ENCODE data around the gene ZNF672. TPM values are rescaled to one million over a fixed set of nuclear protein-coding genes. Genes with fewer than 3 reads are reported as not detected.

Gene ZNF672
- total and polyA plus RNA-seq, 4 donors = 6.4 to 28.0 (median 20.1) TPM

DNA sequence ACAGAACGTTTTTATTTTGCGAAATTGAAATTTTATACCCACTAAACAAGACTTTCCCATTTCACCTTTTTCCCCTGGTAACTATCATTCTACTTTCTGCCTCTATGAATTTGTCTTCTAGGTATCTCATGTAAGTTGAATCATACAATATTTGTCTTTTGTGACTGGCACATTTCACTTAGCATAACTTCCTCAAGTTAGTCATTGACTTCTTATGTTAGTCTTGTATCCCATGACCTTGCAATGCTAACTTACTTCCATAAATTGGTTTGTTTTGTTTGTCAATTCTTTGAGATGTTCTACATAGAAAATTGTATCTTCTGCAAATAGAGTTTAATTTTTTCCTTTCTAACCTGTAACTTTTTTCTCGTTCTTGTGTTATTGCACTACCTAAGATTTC lies 39.2 kb upstream of the ZNF672 start:
- no peak for DNase-seq (ENCODE audit: low spot score)
- Histone ChIP-seq H3K4me1 (ENCODE audit: control insufficient read depth in 4 of 4, insufficient read depth in 4 of 4, low read length in 3 of 4) (no peaks in the 10 kb centered on the region), H3K36me3 (ENCODE audit: control insufficient read depth in 4 of 4, insufficient read depth in 3 of 4, low read depth in 1 of 4, low read length in 3 of 4) (no peaks in the 10 kb centered on the region), H3K9me3 (ENCODE audit: control insufficient read depth in 4 of 4, low read length in 3 of 4) (no peaks in the 10 kb centered on the region), H3K9ac (ENCODE audit: low read depth in 1 of 2, low read length in 2 of 2) (no peak overlapping the region), H3K27ac (ENCODE audit: low read depth in 1 of 2, low read length in 2 of 2) (no peak overlapping the region), H3K4me3 (ENCODE audit: low read depth in 1 of 3, low read length in 3 of 3) (no peak overlapping the region), H3K27me3 (ENCODE audit: control insufficient read depth in 4 of 4, insufficient read depth in 4 of 4, low read length in 3 of 4) (no peaks in the 10 kb centered on the region)
- 77% methylated on average over 3 of the region's 3 CpGs for WGBS
- TF ChIP-seq FOXA2 (IDR thresholded peaks at IDR 0.05) = no peak

DNA sequence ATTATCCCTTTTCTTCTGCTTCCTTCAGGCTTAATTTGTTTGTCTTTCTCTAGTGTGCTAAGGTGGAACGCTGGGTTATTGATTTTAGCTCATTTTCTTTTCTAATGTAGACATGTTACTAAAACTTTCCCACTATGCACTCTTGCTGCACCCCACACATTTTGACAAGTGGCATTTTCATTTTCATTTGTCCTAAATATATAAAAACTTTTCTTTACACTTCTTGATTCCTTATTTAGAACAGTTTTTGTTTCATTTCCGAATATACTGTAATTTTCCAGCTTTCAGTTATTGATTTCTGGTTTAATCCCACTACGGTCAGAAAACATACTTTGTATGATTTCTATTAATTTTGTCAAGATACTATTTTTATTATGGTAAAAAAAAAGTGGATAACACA lies 37.6 kb upstream of the ZNF672 start:
- Histone ChIP-seq H3K36me3 (ENCODE audit: control insufficient read depth in 4 of 4, insufficient read depth in 3 of 4, low read depth in 1 of 4, low read length in 3 of 4) (no peaks in the 10 kb centered on the region), H3K4me3 (ENCODE audit: low read depth in 1 of 3, low read length in 3 of 3) (no peak overlapping the region), H3K27me3 (ENCODE audit: control insufficient read depth in 4 of 4, insufficient read depth in 4 of 4, low read length in 3 of 4) (no peaks in the 10 kb centered on the region), H3K9me3 (ENCODE audit: control insufficient read depth in 4 of 4, low read length in 3 of 4) (no peaks in the 10 kb centered on the region), H3K9ac (ENCODE audit: low read depth in 1 of 2, low read length in 2 of 2) (no peak overlapping the region), H3K4me1 (ENCODE audit: control insufficient read depth in 4 of 4, insufficient read depth in 4 of 4, low read length in 3 of 4) (peaks cover 0 to 12% (median 8%) of the 10 kb centered on the region in 4 donors), H3K27ac (ENCODE audit: low read depth in 1 of 2, low read length in 2 of 2) (no peak overlapping the region)
- no peak for TF ChIP-seq YY1 (IDR thresholded peaks at IDR 0.05)
- no peak for TF ChIP-seq SP1 (IDR thresholded peaks at IDR 0.05)
- TF ChIP-seq NR2F2 (IDR thresholded peaks at IDR 0.05) = no peak
- no peak for TF ChIP-seq EGR1 (IDR thresholded peaks at IDR 0.05; ENCODE audit: low read depth in 2 of 2)
- TF ChIP-seq, protein P1, sequence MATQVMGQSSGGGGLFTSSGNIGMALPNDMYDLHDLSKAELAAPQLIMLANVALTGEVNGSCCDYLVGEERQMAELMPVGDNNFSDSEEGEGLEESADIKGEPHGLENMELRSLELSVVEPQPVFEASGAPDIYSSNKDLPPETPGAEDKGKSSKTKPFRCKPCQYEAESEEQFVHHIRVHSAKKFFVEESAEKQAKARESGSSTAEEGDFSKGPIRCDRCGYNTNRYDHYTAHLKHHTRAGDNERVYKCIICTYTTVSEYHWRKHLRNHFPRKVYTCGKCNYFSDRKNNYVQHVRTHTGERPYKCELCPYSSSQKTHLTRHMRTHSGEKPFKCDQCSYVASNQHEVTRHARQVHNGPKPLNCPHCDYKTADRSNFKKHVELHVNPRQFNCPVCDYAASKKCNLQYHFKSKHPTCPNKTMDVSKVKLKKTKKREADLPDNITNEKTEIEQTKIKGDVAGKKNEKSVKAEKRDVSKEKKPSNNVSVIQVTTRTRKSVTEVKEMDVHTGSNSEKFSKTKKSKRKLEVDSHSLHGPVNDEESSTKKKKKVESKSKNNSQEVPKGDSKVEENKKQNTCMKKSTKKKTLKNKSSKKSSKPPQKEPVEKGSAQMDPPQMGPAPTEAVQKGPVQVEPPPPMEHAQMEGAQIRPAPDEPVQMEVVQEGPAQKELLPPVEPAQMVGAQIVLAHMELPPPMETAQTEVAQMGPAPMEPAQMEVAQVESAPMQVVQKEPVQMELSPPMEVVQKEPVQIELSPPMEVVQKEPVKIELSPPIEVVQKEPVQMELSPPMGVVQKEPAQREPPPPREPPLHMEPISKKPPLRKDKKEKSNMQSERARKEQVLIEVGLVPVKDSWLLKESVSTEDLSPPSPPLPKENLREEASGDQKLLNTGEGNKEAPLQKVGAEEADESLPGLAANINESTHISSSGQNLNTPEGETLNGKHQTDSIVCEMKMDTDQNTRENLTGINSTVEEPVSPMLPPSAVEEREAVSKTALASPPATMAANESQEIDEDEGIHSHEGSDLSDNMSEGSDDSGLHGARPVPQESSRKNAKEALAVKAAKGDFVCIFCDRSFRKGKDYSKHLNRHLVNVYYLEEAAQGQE (IDR thresholded peaks at IDR 0.05) = no peak
- no peak for TF ChIP-seq HNF4A (conservative IDR thresholded peaks at IDR 0.05)
- no peak for TF ChIP-seq JUND (IDR thresholded peaks at IDR 0.05)
- TF ChIP-seq, protein P2, sequence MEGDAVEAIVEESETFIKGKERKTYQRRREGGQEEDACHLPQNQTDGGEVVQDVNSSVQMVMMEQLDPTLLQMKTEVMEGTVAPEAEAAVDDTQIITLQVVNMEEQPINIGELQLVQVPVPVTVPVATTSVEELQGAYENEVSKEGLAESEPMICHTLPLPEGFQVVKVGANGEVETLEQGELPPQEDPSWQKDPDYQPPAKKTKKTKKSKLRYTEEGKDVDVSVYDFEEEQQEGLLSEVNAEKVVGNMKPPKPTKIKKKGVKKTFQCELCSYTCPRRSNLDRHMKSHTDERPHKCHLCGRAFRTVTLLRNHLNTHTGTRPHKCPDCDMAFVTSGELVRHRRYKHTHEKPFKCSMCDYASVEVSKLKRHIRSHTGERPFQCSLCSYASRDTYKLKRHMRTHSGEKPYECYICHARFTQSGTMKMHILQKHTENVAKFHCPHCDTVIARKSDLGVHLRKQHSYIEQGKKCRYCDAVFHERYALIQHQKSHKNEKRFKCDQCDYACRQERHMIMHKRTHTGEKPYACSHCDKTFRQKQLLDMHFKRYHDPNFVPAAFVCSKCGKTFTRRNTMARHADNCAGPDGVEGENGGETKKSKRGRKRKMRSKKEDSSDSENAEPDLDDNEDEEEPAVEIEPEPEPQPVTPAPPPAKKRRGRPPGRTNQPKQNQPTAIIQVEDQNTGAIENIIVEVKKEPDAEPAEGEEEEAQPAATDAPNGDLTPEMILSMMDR (IDR thresholded peaks at IDR 0.05; ENCODE audit: low read depth, low read length, missing input control) = no peak
- TF ChIP-seq FOXA1 (IDR thresholded peaks at IDR 0.05) = no peak
- TF ChIP-seq, protein P3, sequence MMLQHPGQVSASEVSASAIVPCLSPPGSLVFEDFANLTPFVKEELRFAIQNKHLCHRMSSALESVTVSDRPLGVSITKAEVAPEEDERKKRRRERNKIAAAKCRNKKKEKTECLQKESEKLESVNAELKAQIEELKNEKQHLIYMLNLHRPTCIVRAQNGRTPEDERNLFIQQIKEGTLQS (IDR thresholded peaks at IDR 0.05) = no peak
- TF ChIP-seq, protein P4, sequence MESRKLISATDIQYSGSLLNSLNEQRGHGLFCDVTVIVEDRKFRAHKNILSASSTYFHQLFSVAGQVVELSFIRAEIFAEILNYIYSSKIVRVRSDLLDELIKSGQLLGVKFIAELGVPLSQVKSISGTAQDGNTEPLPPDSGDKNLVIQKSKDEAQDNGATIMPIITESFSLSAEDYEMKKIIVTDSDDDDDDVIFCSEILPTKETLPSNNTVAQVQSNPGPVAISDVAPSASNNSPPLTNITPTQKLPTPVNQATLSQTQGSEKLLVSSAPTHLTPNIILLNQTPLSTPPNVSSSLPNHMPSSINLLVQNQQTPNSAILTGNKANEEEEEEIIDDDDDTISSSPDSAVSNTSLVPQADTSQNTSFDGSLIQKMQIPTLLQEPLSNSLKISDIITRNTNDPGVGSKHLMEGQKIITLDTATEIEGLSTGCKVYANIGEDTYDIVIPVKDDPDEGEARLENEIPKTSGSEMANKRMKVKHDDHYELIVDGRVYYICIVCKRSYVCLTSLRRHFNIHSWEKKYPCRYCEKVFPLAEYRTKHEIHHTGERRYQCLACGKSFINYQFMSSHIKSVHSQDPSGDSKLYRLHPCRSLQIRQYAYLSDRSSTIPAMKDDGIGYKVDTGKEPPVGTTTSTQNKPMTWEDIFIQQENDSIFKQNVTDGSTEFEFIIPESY (IDR thresholded peaks at IDR 0.05) = no peak
- TF ChIP-seq RAD21 (IDR thresholded peaks at IDR 0.05) = no peak
- TF ChIP-seq, protein P5, sequence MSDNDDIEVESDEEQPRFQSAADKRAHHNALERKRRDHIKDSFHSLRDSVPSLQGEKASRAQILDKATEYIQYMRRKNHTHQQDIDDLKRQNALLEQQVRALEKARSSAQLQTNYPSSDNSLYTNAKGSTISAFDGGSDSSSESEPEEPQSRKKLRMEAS (IDR thresholded peaks at IDR 0.05) = no peak
- no peak for TF ChIP-seq TAF1 (conservative IDR thresholded peaks at IDR 0.05)
- 56% methylated on average over 3 of the region's 3 CpGs for WGBS
- no peak for DNase-seq (ENCODE audit: low spot score)

All from liver (tissue), 9 donors.